HepG2 (cell line): ENCODE data around the gene BAIAP3. TPM values are rescaled to one million over a fixed set of nuclear protein-coding genes. Genes with fewer than 3 reads are reported as not detected.

Experiments
- ASH2L ChIP-seq: fragments of 300-600, 200-600 bp; sonication (generic); IDR thresholded peaks from 2 replicates; pipeline ENCODE4 v1.7.0; 2017; ENCODE audit warnings: low read depth, mild to moderate bottlenecking, moderate library complexity, mixed read lengths, low read length; ENCODE audit not compliant: insufficient read length
- BRD4 ChIP-seq: sonication (generic); formaldehyde crosslinking; IDR thresholded peaks from 2 replicates; pipeline ENCODE4 v1.4.0; 2020; ENCODE audit warnings: missing genetic modification reagents
- FIP1L1 ChIP-seq: fragments of 200-400 bp; formaldehyde crosslinking; IDR thresholded peaks from 2 replicates; pipeline ENCODE4 v1.6.1; 2018; ENCODE audit warnings: low read depth, mild to moderate bottlenecking, low read length, moderate library complexity, borderline replicate concordance; ENCODE audit not compliant: insufficient read depth
- FOXC1 ChIP-seq: sonication (generic); formaldehyde crosslinking; IDR thresholded peaks from 2 replicates; pipeline ENCODE4 v1.8.0; 2022; ENCODE audit warnings: mild to moderate bottlenecking, missing genetic modification reagents, borderline replicate concordance
- GATA4 ChIP-seq: sonication (generic); IDR thresholded peaks from 2 replicates; pipeline ENCODE4 v1.6.1; 2016; ENCODE audit warnings: antibody characterized with exemption, low read depth, borderline replicate concordance
- HDAC2 ChIP-seq: sonication (generic); formaldehyde crosslinking; IDR thresholded peaks from 2 replicates; pipeline ENCODE4 v1.4.0; 2020; ENCODE audit warnings: missing genetic modification reagents
- MAFK ChIP-seq, 2 experiments: IDR thresholded peaks in 1 of 2; conservative IDR thresholded peaks in 1 of 2; 2 replicates each; pipeline ENCODE4 v1.6.1; 2011; ENCODE audit warnings: improper control_type of control experiment in 2 of 2, low read length in 2 of 2
- MBNL3 ChIP-seq: fragments of 250-450 bp; sonication (Bioruptor Pico); conservative IDR thresholded peaks from 2 replicates; pipeline ENCODE4 v1.8.0; 2022; ENCODE audit warnings: mild to moderate bottlenecking, inconsistent platforms
- MXI1 ChIP-seq: IDR thresholded peaks from 3 replicates; pipeline ENCODE4 v1.6.1; 2012; ENCODE audit warnings: low read depth, low read length, inconsistent platforms, borderline replicate concordance
- MYC ChIP-seq: sonication (generic); formaldehyde crosslinking; IDR thresholded peaks from 2 replicates; pipeline ENCODE4 v1.9.0; 2021; ENCODE audit warnings: missing genetic modification reagents, borderline replicate concordance
- NCOA2 ChIP-seq: sonication (generic); formaldehyde crosslinking; IDR thresholded peaks from 2 replicates; pipeline ENCODE4 v1.8.0; 2022; ENCODE audit warnings: inconsistent platforms
- PBX2 ChIP-seq: IDR thresholded peaks from 2 replicates; pipeline ENCODE4 v1.6.1; 2016; ENCODE audit warnings: control low read depth
- PHF20 ChIP-seq: sonication (generic); formaldehyde crosslinking; IDR thresholded peaks from 2 replicates; pipeline ENCODE4 v1.5.0; 2020; ENCODE audit warnings: mild to moderate bottlenecking, missing genetic modification reagents
- POLR2A ChIP-seq, 2 experiments: IDR thresholded peaks; 2 replicates each; pipeline ENCODE4 v1.6.1; 2011; ENCODE audit warnings: low read depth in 2 of 2, low read length in 2 of 2, mild to moderate bottlenecking in 1 of 2, moderate library complexity in 1 of 2; ENCODE audit not compliant: insufficient read depth in 1 of 2
- SIN3A ChIP-seq: IDR thresholded peaks from 2 replicates; pipeline ENCODE4 v1.6.1; 2011; ENCODE audit warnings: low read depth, mild to moderate bottlenecking, control low read depth, low read length, borderline replicate concordance
- SMAD9 ChIP-seq: sonication (generic); formaldehyde crosslinking; IDR thresholded peaks from 2 replicates; pipeline ENCODE4 v1.5.1; 2020; ENCODE audit warnings: mild to moderate bottlenecking, missing genetic modification reagents
- SOX13 ChIP-seq, 3 experiments: fragments of 450-650 bp in 1 of 3; sonication (generic) in 1 of 3; formaldehyde crosslinking in 1 of 3; IDR thresholded peaks in 2 of 3; conservative IDR thresholded peaks in 1 of 3; 2 replicates each; pipeline versions ENCODE4 v1.5.0 to v1.6.1; 2016 to 2020; ENCODE audit warnings: antibody characterized with exemption in 1 of 3, mild to moderate bottlenecking in 1 of 3, missing compliant biosample characterization in 1 of 3, missing genetic modification reagents in 1 of 3, moderate library complexity in 1 of 3
- STAG1 ChIP-seq: sonication (generic); formaldehyde crosslinking; IDR thresholded peaks from 2 replicates; pipeline ENCODE4 v1.4.0; 2020; ENCODE audit warnings: missing genetic modification reagents
- ZFAT ChIP-seq: sonication (generic); formaldehyde crosslinking; conservative IDR thresholded peaks from 2 replicates; pipeline ENCODE4 v1.8.1; 2023; ENCODE audit warnings: missing genetic modification reagents, inconsistent platforms
- ZNF124 ChIP-seq: sonication (generic); formaldehyde crosslinking; IDR thresholded peaks from 2 replicates; pipeline ENCODE4 v1.4.0; 2020; ENCODE audit warnings: missing genetic modification reagents
- ZNF143 ChIP-seq: sonication (generic); formaldehyde crosslinking; IDR thresholded peaks from 2 replicates; pipeline ENCODE4 v1.4.0; 2020; ENCODE audit warnings: missing genetic modification reagents
- ZNF17 ChIP-seq: sonication (generic); formaldehyde crosslinking; IDR thresholded peaks from 2 replicates; pipeline ENCODE4 v1.5.0; 2020; ENCODE audit warnings: mild to moderate bottlenecking, missing genetic modification reagents
- polyA plus RNA-seq, 8 experiments: library from polyadenylated mRNA; depleted of rRNA in 3 of 8; stranded (reverse) in 7 of 8; unstranded in 1 of 8; fragments of >200 nt; fragmentation: Illumina TruSeq in 4 of 8; extraction: Trizol in 4 of 8; gene quantifications; 2 replicates each; pipeline versions ENCODE4 v1.2.1 to v1.2.3, GENCODE V29; 2011 to 2016; ENCODE audit warnings: low read depth in 4 of 8, missing spikeins in 1 of 8, mixed read lengths in 1 of 8; ENCODE audit not compliant: insufficient read depth in 1 of 8
- total RNA-seq, 5 experiments: library from RNA; depleted of rRNA; stranded (reverse); fragments of >200 nt; fragmentation: Illumina TruSeq; extraction: Trizol; gene quantifications; 2 replicates each; pipeline ENCODE4 v1.2.3, GENCODE V29; 2016; ENCODE audit warnings: low read depth in 1 of 5
- TF ChIP-seq, protein P1 (sequence below): IDR thresholded peaks from 2 replicates; pipeline ENCODE4 v1.4.0; 2020; ENCODE audit warnings: mild to moderate bottlenecking, missing genetic modification reagents

The BAIAP3 gene
- total and polyA plus RNA-seq, 2 of the 13 experiments (the other 11 are each of a cell fraction or from before 2014, with no cell fraction given), result 3.2 to 5.7 TPM

- TF ChIP-seq MXI1, result peak; percentile 89; the same call in 2 of the 3 replicates
- TF ChIP-seq PHF20 (CRISPR knock-in tag), result peak; percentile 98
- no peak for TF ChIP-seq FIP1L1
- TF ChIP-seq HDAC2 (CRISPR knock-in tag), result peak; percentile 95
- peak; percentile 47; the same call in 1 of the 2 replicates for TF ChIP-seq NCOA2
- TF ChIP-seq PBX2 (CRISPR knock-in tag), result no peak
- TF ChIP-seq ZNF143, result peak; percentile 89
- TF ChIP-seq POLR2A (IDR thresholded peaks at IDR 0.05; ENCODE audit: insufficient read depth in 1 of 2, low read depth in 2 of 2, low read length in 2 of 2), result peak; percentile 58 to 71
- no peak for TF ChIP-seq FOXC1
- TF ChIP-seq MAFK (conservative IDR thresholded peaks at IDR 0.05 in 1 of 2, IDR thresholded peaks at IDR 0.05 in 1 of 2; ENCODE audit: low read length in 2 of 2), result peak in 1 of 2 experiments; percentile 60; a peak in 1 of 4 replicates
- TF ChIP-seq BRD4, result peak; percentile 72; the same call in 1 of the 2 replicates
- no peak for TF ChIP-seq SOX13 (IDR thresholded peaks at IDR 0.05)
- peak in 1 of 2 experiments; percentile 23; a peak in 1 of 4 replicates for TF ChIP-seq SOX13 (CRISPR knock-in tag; conservative IDR thresholded peaks at IDR 0.05 in 1 of 2, IDR thresholded peaks at IDR 0.05 in 1 of 2)
- no peak; the same call in 1 of the 2 replicates for TF ChIP-seq ZFAT (CRISPR knock-in tag)
- TF ChIP-seq MBNL3 (CRISPR knock-in tag), result no peak
- TF ChIP-seq GATA4, result no peak
- TF ChIP-seq ZNF124 (CRISPR knock-in tag), result peak; percentile 52; the same call in 1 of the 2 replicates
- peak; percentile 85 for TF ChIP-seq MYC (CRISPR knock-in tag)
- TF ChIP-seq ASH2L, result peak; percentile 52
- TF ChIP-seq, protein P1, sequence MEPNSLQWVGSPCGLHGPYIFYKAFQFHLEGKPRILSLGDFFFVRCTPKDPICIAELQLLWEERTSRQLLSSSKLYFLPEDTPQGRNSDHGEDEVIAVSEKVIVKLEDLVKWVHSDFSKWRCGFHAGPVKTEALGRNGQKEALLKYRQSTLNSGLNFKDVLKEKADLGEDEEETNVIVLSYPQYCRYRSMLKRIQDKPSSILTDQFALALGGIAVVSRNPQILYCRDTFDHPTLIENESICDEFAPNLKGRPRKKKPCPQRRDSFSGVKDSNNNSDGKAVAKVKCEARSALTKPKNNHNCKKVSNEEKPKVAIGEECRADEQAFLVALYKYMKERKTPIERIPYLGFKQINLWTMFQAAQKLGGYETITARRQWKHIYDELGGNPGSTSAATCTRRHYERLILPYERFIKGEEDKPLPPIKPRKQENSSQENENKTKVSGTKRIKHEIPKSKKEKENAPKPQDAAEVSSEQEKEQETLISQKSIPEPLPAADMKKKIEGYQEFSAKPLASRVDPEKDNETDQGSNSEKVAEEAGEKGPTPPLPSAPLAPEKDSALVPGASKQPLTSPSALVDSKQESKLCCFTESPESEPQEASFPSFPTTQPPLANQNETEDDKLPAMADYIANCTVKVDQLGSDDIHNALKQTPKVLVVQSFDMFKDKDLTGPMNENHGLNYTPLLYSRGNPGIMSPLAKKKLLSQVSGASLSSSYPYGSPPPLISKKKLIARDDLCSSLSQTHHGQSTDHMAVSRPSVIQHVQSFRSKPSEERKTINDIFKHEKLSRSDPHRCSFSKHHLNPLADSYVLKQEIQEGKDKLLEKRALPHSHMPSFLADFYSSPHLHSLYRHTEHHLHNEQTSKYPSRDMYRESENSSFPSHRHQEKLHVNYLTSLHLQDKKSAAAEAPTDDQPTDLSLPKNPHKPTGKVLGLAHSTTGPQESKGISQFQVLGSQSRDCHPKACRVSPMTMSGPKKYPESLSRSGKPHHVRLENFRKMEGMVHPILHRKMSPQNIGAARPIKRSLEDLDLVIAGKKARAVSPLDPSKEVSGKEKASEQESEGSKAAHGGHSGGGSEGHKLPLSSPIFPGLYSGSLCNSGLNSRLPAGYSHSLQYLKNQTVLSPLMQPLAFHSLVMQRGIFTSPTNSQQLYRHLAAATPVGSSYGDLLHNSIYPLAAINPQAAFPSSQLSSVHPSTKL (CRISPR knock-in tag), result peak; percentile 34; the same call in 1 of the 2 replicates
- TF ChIP-seq ZNF17 (CRISPR knock-in tag), result no peak
- TF ChIP-seq STAG1, result peak; percentile 14; the same call in 1 of the 2 replicates
- no peak for TF ChIP-seq SMAD9 (CRISPR knock-in tag)
- TF ChIP-seq SIN3A, result peak; percentile 96
Measured at GRCh38 chr16:1351582-1352362, 18.3 kb downstream of the BAIAP3 start, which contains the start of the genes GNPTG and TSR3 (continued).
